ENCODE results near the gene IKZF4.
"Not testable (repeated sequence)": the region's sequence is repeated elsewhere in the genome, so short reads cannot be mapped to it uniquely, and the experiment has no call there.

IKZF4 gene

GRCh38 chr12:55999522-55999921, 21.3 kb upstream of the IKZF4 start:
- not testable (repeated sequence) for DNase-seq (ENCODE audit: low spot score)

- DNase-seq (ENCODE audit: low spot score) = not testable (repeated sequence)
Observed at GRCh38 chr12:55999999-56000540, 20.8 kb upstream of the IKZF4 start.

- no peak for DNase-seq (ENCODE audit: low spot score)
Observed at GRCh38 chr12:56001487-56002100, 19.2 kb upstream of the IKZF4 start.

- DNase-seq (ENCODE audit: low spot score) = not testable (repeated sequence)
Observed at GRCh38 chr12:56003376-56003775, 17.5 kb upstream of the IKZF4 start.

- no peak for DNase-seq (ENCODE audit: low spot score)
Observed at GRCh38 chr12:56004211-56004610, 16.6 kb upstream of the IKZF4 start.

- peak; percentile 96 for DNase-seq (ENCODE audit: low spot score)
Observed at GRCh38 chr12:56007564-56008559, 13.0 kb upstream of the IKZF4 start.

GRCh38 chr12:56010111-56010570, 10.7 kb upstream of the IKZF4 start:
- no peak for DNase-seq (ENCODE audit: low spot score)

- no peak for DNase-seq (ENCODE audit: low spot score)
Observed at GRCh38 chr12:56011509-56012090, 9.2 kb upstream of the IKZF4 start.

- DNase-seq (ENCODE audit: low spot score) = no peak
Observed at GRCh38 chr12:56013482-56013881, 7.4 kb upstream of the IKZF4 start.

GRCh38 chr12:56014205-56014604, 6.6 kb upstream of the IKZF4 start:
- peak; percentile 39 for DNase-seq (ENCODE audit: low spot score)

GRCh38 chr12:56017181-56017580, 3.7 kb upstream of the IKZF4 start:
- no peak for DNase-seq (ENCODE audit: low spot score)

- DNase-seq (ENCODE audit: low spot score) = no peak
Observed at GRCh38 chr12:56018356-56018755, 2.5 kb upstream of the IKZF4 start.

GRCh38 chr12:56021889-56022497, 1.1 kb downstream of the IKZF4 start:
- DNase-seq (ENCODE audit: low spot score) = no peak

GRCh38 chr12:56028511-56029165, 7.8 kb downstream of the IKZF4 start:
- no peak for DNase-seq (ENCODE audit: low spot score)

- no peak for DNase-seq (ENCODE audit: low spot score)
Observed at GRCh38 chr12:56029166-56029519, 8.3 kb downstream of the IKZF4 start.

- DNase-seq (ENCODE audit: low spot score) = peak; percentile 68
Observed at GRCh38 chr12:56029666-56030293, 8.9 kb downstream of the IKZF4 start.

- DNase-seq (ENCODE audit: low spot score) = no peak
Observed at GRCh38 chr12:56031987-56032386, 11.1 kb downstream of the IKZF4 start.

- DNase-seq (ENCODE audit: low spot score) = no peak
Observed at GRCh38 chr12:56034586-56035332, 13.9 kb downstream of the IKZF4 start.

- DNase-seq (ENCODE audit: low spot score) = no peak
Observed at GRCh38 chr12:56037161-56037560, 16.3 kb downstream of the IKZF4 start.

GRCh38 chr12:56038022-56038655, 17.3 kb downstream of the IKZF4 start:
- DNase-seq (ENCODE audit: low spot score) = no peak

Measured in iPS-NIHi11 (cell line).